HepG2 (cell line): ENCODE results near the gene ITGAE. TPM values are rescaled to one million over a fixed set of nuclear protein-coding genes. Genes with fewer than 3 reads are reported as not detected.

Experiments
- ARNTL ChIP-seq: sonication (generic); formaldehyde crosslinking; IDR thresholded peaks from 2 replicates; pipeline ENCODE4 v1.4.0; 2020; ENCODE audit warnings: mild to moderate bottlenecking, missing genetic modification reagents
- HOXA5 ChIP-seq: sonication (generic); formaldehyde crosslinking; IDR thresholded peaks from 2 replicates; pipeline ENCODE4 v1.4.0; 2020; ENCODE audit warnings: missing genetic modification reagents
- MAFK ChIP-seq, 2 experiments: IDR thresholded peaks in 1 of 2; conservative IDR thresholded peaks in 1 of 2; 2 replicates each; pipeline ENCODE4 v1.6.1; 2011; ENCODE audit warnings: improper control_type of control experiment in 2 of 2, low read length in 2 of 2
- NCOR1 ChIP-seq: fragments of 200-600 bp; sonication (generic); IDR thresholded peaks from 2 replicates; pipeline ENCODE4 v1.7.0; 2017; ENCODE audit warnings: antibody characterized with exemption, low read length, borderline replicate concordance
- PCBP1 ChIP-seq: fragments of 200-400 bp; formaldehyde crosslinking; IDR thresholded peaks from 2 replicates; pipeline ENCODE4 v1.6.1; 2017; ENCODE audit warnings: mild to moderate bottlenecking, low read depth, low read length, borderline replicate concordance
- PPARG ChIP-seq: conservative IDR thresholded peaks from 2 replicates; pipeline ENCODE4 v1.6.1; 2016; ENCODE audit warnings: missing biosample characterization, missing genetic modification reagents
- ZMYM2 ChIP-seq: sonication (generic); formaldehyde crosslinking; IDR thresholded peaks from 2 replicates; pipeline ENCODE4 v1.8.0; 2022; ENCODE audit warnings: mild to moderate bottlenecking, missing genetic modification reagents
- ZNF44 ChIP-seq: sonication (generic); formaldehyde crosslinking; IDR thresholded peaks from 2 replicates; pipeline ENCODE4 v1.5.1; 2020; ENCODE audit warnings: mild to moderate bottlenecking, missing genetic modification reagents
- ZNF569 ChIP-seq: sonication (generic); formaldehyde crosslinking; IDR thresholded peaks from 2 replicates; pipeline ENCODE4 v1.5.0; 2020; ENCODE audit warnings: mild to moderate bottlenecking, missing genetic modification reagents, moderate library complexity, borderline replicate concordance
- ZNF572 ChIP-seq: sonication (generic); formaldehyde crosslinking; IDR thresholded peaks from 2 replicates; pipeline ENCODE4 v1.5.1; 2020; ENCODE audit warnings: mild to moderate bottlenecking, missing genetic modification reagents
- polyA plus RNA-seq, 8 experiments: library from polyadenylated mRNA; depleted of rRNA in 3 of 8; stranded (reverse) in 7 of 8; unstranded in 1 of 8; fragments of >200 nt; fragmentation: Illumina TruSeq in 4 of 8; extraction: Trizol in 4 of 8; gene quantifications; 2 replicates each; pipeline versions ENCODE4 v1.2.1 to v1.2.3, GENCODE V29; 2011 to 2016; ENCODE audit warnings: low read depth in 4 of 8, missing spikeins in 1 of 8, mixed read lengths in 1 of 8; ENCODE audit not compliant: insufficient read depth in 1 of 8
- total RNA-seq, 5 experiments: library from RNA; depleted of rRNA; stranded (reverse); fragments of >200 nt; fragmentation: Illumina TruSeq; extraction: Trizol; gene quantifications; 2 replicates each; pipeline ENCODE4 v1.2.3, GENCODE V29; 2016; ENCODE audit warnings: low read depth in 1 of 5
- TF ChIP-seq, protein P1 (sequence below): sonication (generic); formaldehyde crosslinking; conservative IDR thresholded peaks from 2 replicates; pipeline ENCODE4 v1.5.0; 2020; ENCODE audit warnings: missing genetic modification reagents
- TF ChIP-seq, protein P2 (sequence below): sonication (generic); formaldehyde crosslinking; IDR thresholded peaks from 2 replicates; pipeline ENCODE4 v1.8.0; 2022; ENCODE audit warnings: missing genetic modification reagents, mild to moderate bottlenecking, moderate library complexity, borderline replicate concordance
- TF ChIP-seq, protein P3 (sequence below): sonication (generic); formaldehyde crosslinking; IDR thresholded peaks from 2 replicates; pipeline ENCODE4 v1.9.0; 2021; ENCODE audit warnings: missing genetic modification reagents, borderline replicate concordance
- TF ChIP-seq, protein P4 (sequence below): sonication (generic); formaldehyde crosslinking; IDR thresholded peaks from 2 replicates; pipeline ENCODE4 v1.5.0; 2020; ENCODE audit warnings: mild to moderate bottlenecking, missing genetic modification reagents, borderline replicate concordance
- TF ChIP-seq, protein P5 (sequence below), 2 experiments: fragments of 450-650 bp in 1 of 2; sonication (generic) in 1 of 2; formaldehyde crosslinking; IDR thresholded peaks; 2 replicates each; pipeline versions ENCODE4 v1.5.0 to v1.8.0; 2020 to 2022; ENCODE audit warnings: mild to moderate bottlenecking in 1 of 2, missing genetic modification reagents in 1 of 2

ITGAE gene
- total and polyA plus RNA-seq, 2 of the 13 experiments (the other 11 are each of a cell fraction or from before 2014, with no cell fraction given), result 42.3 to 49.0 TPM

DNA sequence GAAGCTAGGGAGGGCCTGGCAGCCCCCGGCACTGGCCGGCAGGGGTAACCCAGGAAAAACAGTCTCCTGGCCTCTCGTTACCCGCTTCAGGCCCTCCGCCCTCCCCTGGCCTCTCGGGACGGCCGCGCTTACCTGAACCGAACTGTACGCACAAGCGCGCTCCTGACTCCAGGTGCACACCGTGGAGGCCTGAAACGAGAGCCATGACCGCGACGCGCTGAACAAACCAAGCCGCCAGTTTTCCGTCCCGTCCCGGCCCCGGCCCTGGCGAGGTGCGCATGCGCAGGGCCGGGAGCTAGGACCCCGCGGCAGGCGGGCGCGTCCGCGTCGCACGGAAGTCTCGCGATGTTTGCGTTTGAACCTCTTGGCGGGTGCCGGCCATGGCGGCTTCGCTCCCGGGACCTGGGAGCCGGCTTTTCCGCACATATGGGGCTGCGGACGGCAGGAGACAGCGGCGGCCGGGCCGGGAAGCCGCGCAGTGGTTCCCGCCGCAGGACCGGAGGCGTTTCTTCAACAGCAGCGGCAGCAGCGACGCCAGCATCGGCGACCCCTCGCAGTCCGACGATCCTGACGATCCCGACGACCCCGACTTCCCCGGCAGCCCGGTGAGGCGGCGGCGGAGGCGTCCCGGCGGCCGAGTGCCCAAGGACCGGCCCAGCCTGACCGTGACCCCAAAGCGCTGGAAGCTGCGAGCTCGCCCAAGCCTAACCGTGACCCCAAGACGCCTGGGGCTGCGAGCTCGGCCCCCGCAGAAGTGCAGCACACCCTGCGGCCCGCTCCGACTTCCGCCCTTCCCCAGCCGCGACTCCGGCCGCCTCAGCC, 77.2 kb downstream of the ITGAE start, which contains the start of gene HASPIN (continued):
- TF ChIP-seq, protein P1, sequence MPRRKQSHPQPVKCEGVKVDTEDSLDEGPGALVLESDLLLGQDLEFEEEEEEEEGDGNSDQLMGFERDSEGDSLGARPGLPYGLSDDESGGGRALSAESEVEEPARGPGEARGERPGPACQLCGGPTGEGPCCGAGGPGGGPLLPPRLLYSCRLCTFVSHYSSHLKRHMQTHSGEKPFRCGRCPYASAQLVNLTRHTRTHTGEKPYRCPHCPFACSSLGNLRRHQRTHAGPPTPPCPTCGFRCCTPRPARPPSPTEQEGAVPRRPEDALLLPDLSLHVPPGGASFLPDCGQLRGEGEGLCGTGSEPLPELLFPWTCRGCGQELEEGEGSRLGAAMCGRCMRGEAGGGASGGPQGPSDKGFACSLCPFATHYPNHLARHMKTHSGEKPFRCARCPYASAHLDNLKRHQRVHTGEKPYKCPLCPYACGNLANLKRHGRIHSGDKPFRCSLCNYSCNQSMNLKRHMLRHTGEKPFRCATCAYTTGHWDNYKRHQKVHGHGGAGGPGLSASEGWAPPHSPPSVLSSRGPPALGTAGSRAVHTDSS (CRISPR knock-in tag), result 0 out of 2 replicates have a peak, but pooled peaks have one; percentile 40
- TF ChIP-seq, protein P2, sequence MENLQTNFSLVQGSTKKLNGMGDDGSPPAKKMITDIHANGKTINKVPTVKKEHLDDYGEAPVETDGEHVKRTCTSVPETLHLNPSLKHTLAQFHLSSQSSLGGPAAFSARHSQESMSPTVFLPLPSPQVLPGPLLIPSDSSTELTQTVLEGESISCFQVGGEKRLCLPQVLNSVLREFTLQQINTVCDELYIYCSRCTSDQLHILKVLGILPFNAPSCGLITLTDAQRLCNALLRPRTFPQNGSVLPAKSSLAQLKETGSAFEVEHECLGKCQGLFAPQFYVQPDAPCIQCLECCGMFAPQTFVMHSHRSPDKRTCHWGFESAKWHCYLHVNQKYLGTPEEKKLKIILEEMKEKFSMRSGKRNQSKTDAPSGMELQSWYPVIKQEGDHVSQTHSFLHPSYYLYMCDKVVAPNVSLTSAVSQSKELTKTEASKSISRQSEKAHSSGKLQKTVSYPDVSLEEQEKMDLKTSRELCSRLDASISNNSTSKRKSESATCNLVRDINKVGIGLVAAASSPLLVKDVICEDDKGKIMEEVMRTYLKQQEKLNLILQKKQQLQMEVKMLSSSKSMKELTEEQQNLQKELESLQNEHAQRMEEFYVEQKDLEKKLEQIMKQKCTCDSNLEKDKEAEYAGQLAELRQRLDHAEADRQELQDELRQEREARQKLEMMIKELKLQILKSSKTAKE (CRISPR knock-in tag), result 0 out of 2 replicates have a peak, but pooled peaks have one; percentile 27
- TF ChIP-seq PPARG (CRISPR knock-in tag), result peak; percentile 50; the same call in 1 of the 2 replicates
- TF ChIP-seq, protein P3, sequence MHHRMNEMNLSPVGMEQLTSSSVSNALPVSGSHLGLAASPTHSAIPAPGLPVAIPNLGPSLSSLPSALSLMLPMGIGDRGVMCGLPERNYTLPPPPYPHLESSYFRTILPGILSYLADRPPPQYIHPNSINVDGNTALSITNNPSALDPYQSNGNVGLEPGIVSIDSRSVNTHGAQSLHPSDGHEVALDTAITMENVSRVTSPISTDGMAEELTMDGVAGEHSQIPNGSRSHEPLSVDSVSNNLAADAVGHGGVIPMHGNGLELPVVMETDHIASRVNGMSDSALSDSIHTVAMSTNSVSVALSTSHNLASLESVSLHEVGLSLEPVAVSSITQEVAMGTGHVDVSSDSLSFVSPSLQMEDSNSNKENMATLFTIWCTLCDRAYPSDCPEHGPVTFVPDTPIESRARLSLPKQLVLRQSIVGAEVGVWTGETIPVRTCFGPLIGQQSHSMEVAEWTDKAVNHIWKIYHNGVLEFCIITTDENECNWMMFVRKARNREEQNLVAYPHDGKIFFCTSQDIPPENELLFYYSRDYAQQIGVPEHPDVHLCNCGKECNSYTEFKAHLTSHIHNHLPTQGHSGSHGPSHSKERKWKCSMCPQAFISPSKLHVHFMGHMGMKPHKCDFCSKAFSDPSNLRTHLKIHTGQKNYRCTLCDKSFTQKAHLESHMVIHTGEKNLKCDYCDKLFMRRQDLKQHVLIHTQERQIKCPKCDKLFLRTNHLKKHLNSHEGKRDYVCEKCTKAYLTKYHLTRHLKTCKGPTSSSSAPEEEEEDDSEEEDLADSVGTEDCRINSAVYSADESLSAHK (CRISPR knock-in tag), result no peak
- 0 out of 2 replicates have a peak, but pooled peaks have one; percentile 41 for TF ChIP-seq ZMYM2 (CRISPR knock-in tag)
- no peak; the same call in 1 of the 2 replicates for TF ChIP-seq PCBP1
- TF ChIP-seq ZNF569 (CRISPR knock-in tag), result no peak
- peak; percentile 93 for TF ChIP-seq ZNF44 (CRISPR knock-in tag)
- TF ChIP-seq, protein P4, sequence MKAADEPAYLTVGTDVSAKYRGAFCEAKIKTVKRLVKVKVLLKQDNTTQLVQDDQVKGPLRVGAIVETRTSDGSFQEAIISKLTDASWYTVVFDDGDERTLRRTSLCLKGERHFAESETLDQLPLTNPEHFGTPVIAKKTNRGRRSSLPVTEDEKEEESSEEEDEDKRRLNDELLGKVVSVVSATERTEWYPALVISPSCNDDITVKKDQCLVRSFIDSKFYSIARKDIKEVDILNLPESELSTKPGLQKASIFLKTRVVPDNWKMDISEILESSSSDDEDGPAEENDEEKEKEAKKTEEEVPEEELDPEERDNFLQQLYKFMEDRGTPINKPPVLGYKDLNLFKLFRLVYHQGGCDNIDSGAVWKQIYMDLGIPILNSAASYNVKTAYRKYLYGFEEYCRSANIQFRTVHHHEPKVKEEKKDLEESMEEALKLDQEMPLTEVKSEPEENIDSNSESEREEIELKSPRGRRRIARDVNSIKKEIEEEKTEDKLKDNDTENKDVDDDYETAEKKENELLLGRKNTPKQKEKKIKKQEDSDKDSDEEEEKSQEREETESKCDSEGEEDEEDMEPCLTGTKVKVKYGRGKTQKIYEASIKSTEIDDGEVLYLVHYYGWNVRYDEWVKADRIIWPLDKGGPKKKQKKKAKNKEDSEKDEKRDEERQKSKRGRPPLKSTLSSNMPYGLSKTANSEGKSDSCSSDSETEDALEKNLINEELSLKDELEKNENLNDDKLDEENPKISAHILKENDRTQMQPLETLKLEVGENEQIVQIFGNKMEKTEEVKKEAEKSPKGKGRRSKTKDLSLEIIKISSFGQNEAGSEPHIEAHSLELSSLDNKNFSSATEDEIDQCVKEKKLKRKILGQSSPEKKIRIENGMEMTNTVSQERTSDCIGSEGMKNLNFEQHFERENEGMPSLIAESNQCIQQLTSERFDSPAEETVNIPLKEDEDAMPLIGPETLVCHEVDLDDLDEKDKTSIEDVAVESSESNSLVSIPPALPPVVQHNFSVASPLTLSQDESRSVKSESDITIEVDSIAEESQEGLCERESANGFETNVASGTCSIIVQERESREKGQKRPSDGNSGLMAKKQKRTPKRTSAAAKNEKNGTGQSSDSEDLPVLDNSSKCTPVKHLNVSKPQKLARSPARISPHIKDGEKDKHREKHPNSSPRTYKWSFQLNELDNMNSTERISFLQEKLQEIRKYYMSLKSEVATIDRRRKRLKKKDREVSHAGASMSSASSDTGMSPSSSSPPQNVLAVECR (CRISPR knock-in tag), result peak; percentile 100
- TF ChIP-seq ZNF572 (CRISPR knock-in tag), result no peak
- TF ChIP-seq ARNTL, result peak; percentile 69; the same call in 1 of the 2 replicates
- TF ChIP-seq HOXA5, result 0 out of 2 replicates have a peak, but pooled peaks have one; percentile 68
- no peak for TF ChIP-seq NCOR1
- TF ChIP-seq MAFK (conservative IDR thresholded peaks at IDR 0.05 in 1 of 2, IDR thresholded peaks at IDR 0.05 in 1 of 2; ENCODE audit: low read length in 2 of 2), result no peak
- TF ChIP-seq, protein P5, sequence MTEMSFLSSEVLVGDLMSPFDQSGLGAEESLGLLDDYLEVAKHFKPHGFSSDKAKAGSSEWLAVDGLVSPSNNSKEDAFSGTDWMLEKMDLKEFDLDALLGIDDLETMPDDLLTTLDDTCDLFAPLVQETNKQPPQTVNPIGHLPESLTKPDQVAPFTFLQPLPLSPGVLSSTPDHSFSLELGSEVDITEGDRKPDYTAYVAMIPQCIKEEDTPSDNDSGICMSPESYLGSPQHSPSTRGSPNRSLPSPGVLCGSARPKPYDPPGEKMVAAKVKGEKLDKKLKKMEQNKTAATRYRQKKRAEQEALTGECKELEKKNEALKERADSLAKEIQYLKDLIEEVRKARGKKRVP (CRISPR knock-in tag; IDR thresholded peaks at IDR 0.05), result peak in 1 of 2 experiments; percentile 61; a peak in 1 of 4 replicates
